Eye (tissue), 1 donor: ENCODE results near the gene SF1.
A peak's percentile ranks its signal among the peaks of the same experiment; 100 is the strongest.

Experiments
- DNase-seq: peaks from one replicate; pipeline ENCODE4 v3.0.0-alpha.2; 2015

The SF1 gene

GRCh38 chr11:64744544-64745188 is 33.7 kb downstream of the SF1 start:
- peak; percentile 29 for DNase-seq

DNA sequence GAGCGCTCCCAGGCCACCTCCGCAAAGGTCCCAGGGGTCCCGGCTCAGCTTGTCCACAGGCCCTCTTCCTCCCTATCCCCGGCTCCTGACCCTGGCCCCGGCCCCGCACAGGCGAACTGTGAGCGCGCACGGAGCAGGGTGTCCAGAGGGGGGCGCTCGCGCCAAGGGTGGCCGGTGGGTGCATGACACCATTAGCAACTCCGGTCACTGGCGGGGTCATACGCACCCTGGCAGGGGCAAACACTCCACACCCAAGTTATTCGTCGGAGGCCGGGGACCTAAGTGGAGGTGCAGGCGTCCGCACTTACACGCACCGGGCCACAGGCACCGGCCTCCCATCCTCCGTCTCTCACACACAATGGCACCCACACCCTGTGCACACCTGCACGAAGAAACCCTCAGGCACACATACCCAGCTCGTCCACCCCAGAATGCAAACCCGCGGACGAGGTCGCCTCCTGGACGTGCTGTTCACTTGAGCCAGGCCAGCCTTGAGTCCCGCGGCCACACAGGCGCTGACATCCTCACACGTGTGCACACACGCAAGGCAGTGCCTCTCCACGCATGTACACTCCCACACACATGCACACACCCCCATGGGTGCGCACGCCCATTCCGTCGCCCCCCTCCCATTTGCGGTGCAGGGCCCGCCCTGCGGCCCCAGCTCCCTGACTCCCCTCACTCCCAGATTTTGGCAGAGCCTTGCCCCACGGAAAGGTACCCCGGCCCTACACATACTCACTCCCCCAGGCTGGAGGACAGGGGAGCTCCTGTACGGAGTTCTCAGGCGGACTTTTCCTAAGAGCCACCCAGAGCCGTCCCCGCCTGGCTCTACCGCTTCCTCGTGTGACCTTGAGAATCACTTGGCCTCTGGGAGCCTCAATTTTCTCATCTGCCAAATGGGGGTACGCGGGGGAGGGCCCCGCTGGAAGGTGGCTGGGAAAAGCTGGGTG is 34.5 kb downstream of the SF1 start, which contains the start of gene RASGRP2:
TSS of gene RASGRP2 (minus strand) at position 552 of the 953 bp plus-strand sequence. CDS start 1,276 bp downstream, outside the sequence.
- DNase-seq, result peak; percentile 63

- peak; percentile 67 for DNase-seq
These were observed 35.3 kb downstream of the SF1 start for GRCh38 chr11:64742889-64743590.

DNA sequence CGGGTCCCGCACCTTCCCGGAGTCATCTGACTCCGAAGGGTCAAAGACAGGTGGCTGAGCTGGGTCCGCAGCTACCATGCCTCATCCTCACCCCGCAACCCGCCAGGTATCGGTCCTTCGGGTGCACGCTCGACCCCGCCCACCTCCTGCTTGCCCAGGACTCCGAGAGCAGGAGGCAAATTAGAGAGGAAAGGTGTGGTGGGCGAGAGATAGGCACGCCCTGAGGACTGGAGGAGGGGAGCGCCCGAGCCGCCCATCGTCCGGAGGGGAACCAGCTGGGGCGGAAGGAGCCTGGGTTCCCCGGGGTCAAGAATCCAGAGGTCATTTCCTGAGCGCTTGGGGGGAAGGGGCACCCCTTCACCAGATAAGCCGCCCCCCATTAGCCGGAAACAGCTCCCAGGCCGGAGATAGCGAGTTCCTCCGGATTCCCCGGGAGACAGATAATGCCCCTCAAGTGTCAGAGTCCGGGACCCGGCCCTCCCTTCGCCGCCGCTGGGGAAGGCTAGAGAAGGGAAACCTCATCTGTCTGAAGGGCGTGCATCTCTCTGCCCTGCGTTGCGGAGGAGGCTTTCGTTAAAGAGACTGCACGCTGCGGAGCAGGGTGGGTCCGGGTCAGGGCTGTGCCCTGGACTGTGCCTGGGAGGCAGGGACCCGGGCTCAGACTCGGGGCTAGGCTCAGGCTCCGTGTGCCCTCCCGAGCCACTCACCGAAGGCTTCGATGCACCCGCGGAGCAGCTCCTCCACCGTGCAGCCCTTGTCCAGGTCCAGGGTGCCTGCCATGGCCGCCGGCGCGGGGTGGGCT is 36.1 kb downstream of the SF1 start:
- peak; percentile 55 for DNase-seq

DNA sequence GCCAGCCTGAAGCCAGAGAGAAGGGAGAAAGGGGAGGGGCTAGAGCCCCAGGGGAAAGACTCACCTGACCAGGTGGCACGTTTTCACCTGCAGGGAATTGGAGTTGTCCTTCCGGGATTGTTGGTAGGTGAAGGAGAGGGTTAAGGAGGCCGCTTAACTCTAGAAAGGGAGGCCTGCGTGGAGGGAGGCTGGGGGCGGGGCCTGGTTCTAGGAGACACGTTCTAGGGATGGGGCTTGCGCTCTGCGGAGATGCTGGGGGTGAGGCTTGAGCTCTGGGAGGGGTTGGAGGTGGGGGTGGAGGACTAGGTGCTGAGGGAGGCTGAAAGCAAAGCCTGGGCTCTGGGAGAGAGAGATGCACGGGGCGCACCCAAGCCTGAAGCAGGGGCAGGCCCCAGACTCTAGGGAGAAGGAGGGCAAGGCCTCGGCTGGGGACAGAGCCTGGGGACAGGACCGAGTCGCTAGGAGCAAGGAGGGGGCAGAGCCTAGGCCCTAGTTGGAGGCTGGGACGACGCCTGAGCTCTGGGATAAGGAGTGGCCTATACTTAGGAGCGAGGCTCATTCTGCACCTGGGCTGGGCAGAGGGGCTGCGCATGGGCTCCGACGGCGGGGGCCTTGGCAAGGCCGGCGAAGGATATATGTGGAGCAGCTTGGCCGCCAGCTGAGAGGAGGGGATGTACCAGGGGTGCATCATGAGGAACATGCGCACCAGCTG is 36.8 kb downstream of the SF1 start:
- peak; percentile 28 for DNase-seq

GRCh38 chr11:64739871-64740270 is 38.5 kb downstream of the SF1 start:
- DNase-seq, result no peak

GRCh38 chr11:64736654-64737053 is 41.7 kb downstream of the SF1 start:
- DNase-seq, result no peak

DNA sequence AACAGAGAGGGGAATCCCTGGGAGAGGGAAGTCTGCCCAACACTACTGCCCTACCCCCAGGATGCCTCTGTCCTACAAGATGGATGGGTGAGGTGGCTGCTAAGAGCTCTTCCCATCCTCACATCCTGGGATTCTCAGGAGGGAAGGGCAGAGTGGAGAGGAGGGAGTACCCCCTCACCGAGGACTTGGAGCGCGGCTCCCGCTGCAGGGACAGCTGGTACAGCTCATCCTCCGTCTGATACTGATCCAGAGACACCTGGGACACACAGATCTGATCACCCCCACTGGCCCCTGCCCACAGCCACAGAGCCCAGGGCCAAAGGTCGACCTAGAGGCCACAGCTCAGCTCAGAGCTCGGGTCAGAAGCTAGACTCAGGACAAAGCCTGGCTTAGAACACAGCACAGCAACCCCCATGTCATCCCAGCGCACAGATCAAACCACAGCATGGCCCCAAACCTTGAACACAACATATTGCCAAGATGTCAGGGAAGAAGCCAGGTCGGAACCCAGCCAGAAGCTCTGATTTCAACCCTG is 42.5 kb downstream of the SF1 start:
- DNase-seq, result no peak

- DNase-seq, result no peak
These were observed 43.3 kb downstream of the SF1 start for GRCh38 chr11:64734811-64735724.

DNA sequence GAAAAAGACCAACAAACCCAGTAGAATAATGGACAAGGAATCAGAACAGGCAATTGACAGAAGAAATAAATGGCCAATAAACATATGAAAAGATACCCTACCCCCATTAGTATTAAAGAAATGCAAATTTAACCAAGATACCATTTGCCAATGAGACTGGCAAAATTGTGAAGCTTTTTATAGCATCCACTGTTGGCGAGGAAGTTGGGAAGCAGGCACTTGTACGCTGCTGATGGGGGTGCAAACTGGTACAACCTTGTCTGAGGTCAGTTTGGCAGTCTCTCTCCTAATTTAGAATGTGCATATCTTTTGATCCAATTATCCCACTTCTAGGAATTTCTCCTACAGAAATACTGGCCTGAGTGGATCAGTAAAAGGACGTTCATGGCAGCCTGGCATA is 46.7 kb downstream of the SF1 start:
- no peak for DNase-seq

- DNase-seq, result peak; percentile 69
These were observed 48.4 kb downstream of the SF1 start for GRCh38 chr11:64729851-64730382.

DNA sequence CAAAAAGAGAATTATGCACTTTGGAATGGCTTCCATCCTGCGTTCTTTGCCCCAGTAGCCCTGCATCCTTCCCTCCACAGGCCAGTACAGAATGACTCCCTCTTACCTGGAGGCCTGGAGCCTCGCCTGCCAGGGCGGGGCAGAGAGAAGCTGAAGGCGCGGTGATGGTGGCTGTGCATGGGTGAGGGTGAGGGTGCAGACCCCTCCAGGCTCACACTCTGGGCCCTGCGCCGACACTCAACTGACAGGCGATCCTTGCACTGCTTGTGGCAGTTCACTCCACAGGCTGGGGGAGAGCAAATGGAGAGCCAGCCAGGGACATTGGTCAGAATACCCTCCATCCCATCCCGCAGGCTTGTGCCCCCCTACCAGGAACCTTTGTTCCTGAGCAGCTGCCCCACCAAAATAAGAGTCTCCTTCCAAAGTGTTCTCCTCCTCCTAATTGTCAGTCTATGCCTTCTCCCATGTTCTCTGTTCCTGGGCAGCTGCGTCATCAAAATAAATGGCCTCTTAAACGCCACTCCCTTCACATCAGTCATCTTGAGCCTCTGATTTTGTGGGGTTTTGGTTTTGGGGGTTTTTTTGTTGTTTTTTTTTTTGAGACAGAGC is 49.5 kb downstream of the SF1 start:
- DNase-seq, result no peak

DNA sequence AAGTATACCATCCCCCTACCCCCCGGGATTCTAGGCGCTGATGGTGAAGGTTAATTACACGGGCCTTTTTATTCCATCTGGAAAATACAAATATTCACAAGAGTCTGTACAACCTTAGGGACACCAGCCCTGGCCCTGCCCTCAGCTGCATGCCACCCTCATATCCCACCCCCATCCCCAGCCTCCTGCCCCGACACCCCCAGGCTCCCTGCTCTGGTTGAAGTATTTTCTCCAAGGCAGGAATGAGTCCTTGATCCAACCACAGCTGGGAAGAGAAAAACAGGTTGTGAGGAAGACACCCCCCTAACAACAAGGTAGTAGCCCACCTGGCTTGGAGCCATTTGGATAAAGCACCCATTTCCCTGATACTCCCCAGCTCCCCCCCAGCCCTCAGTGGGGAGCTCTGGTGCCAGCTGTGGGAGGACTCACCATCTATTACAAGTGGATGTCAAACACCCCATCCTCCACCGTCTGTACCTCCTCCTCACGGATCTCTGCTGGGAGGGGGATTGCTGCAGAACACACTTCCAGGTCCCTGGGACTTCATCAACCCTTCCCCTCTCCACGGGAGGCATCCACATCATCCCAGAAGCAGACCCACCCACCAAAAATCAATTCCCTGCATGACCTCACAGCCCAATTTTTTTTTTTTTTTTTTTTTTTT is 51.3 kb downstream of the SF1 start:
- no peak for DNase-seq

- peak; percentile 49 for DNase-seq
These were observed 52.1 kb downstream of the SF1 start for GRCh38 chr11:64726211-64726641.

GRCh38 chr11:64724863-64725532 is 53.3 kb downstream of the SF1 start:
- peak; percentile 61 for DNase-seq

- peak; percentile 15 for DNase-seq
These were observed 54.2 kb downstream of the SF1 start for GRCh38 chr11:64723907-64724862.
